GM19468 (cell line): ENCODE results near the gene HERC2.

Source experiments
- ATAC-seq: cut with Tn5 transposase; IDR thresholded peaks from one replicate; pipeline ENCODE4 v1.9.1; 2021; ENCODE audit warnings: mild to moderate bottlenecking, moderate library complexity, moderate number of reproducible peaks; ENCODE audit not compliant: unreplicated experiment; ENCODE audit errors: extremely low read depth

HERC2 gene

DNA sequence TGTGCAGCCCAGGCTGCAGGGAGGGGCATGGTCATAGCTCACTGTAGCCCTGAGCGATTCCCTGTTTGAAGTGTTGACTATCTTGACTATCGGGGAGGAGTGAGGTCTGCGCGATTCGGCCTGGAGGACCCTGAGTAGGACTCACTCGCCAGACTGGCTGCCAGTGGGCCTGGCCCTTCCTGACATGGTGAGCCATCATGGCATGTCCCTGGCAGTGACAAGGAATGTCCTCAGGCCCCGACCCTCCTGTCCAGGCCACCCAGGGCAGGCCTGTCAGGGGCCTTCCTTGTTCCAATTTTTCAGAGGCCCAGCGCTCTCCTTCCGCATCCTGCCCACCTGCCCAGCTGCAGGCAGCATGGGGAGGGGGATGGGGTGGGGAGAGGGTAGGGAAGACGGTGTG lies 217.7 kb downstream of the HERC2 start:
- no peak for ATAC-seq

DNA sequence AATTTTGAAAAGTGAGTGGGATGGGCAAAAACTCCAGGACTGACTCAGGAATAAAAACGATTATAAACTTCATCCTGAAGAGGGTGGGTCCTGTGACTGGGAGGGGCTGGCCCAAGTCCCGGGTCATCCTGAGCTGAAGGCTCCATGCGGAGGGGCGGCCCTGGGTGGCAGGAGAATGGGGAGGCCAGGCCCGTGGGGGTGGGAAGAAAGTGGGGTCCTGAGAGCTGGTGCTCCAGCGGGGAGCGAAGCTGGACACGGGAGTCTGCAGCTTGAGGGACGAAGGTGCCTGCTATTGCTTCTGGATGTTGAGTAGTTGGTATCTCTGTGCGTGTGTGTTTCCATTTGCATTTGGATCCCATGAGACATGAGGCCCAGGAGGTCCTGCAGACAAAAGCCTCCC lies 218.1 kb downstream of the HERC2 start:
- ATAC-seq = no peak

DNA sequence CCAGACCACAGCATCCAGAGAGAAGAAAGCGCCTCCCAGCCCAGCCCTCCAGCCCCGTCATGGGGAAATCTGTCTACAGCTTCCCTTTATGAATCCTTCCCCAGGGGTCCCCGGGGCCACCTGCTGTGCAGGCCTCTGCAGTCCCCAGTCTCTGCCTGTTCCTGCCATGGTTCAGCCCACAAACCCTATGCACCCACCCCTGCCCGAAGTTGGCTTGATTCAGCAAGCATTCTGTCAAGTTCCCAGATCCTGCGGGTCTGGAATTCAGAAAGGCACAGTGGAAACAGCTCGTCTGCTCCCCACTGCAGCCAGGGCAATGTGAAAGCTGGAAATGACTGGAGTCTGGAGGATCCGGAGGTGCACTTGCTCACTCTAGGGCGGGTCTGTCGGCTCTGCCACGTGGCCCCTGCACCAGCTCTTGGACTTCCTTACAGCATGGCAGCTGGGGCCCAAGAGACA lies 220.0 kb downstream of the HERC2 start:
- ATAC-seq = no peak

DNA sequence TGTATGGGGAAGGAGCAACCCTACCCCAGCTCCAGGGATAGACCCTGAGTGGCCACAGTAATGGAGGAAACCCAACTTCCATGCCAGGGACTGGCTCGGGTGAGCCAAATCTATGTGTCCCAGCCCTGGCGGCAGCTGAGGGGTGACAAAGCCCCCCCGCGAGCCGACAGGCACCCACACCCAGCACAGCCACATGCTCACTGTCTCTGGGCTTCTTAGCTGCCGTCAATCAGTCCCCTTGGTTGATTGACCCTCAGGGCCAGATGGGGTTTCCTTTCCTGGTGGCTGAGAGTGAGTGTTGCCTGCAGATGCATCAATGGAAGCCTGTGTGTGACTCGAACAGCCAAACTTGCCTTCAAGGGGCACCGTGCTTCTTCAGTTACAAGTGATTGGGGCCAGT lies 220.8 kb downstream of the HERC2 start:
- ATAC-seq = no peak

DNA sequence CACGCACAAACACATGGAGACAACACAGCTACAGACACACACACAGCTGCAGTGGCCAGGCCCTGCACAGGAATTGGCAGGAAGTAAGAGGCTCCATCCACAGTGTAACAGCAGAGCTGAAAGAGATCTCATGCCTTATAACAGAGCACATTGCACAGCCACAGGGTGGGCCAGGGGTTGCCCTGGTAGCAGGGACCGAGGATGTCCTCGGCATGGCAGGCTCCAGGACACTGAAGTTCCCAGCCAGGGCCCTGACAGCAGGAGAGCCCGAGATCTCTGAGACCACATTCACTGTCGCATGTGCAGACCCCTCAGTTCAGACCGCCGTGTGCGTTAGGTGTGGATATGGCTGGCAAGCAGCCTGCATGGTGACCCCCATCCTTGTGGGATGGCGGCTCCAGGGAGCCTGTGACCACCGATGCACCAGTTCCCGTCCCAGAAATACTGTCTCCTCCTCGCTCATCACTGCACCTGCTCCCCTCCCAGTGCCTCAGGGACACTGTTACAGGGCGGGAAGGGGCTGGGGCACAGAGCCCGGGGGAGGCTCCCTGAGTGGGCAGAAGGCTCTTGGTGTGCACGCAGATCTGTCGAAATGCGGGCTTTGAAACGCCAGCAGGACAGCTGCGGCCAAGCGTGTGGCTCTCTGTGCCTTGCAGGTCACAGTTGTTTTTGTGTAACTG lies 221.3 kb downstream of the HERC2 start:
- ATAC-seq = no peak

DNA sequence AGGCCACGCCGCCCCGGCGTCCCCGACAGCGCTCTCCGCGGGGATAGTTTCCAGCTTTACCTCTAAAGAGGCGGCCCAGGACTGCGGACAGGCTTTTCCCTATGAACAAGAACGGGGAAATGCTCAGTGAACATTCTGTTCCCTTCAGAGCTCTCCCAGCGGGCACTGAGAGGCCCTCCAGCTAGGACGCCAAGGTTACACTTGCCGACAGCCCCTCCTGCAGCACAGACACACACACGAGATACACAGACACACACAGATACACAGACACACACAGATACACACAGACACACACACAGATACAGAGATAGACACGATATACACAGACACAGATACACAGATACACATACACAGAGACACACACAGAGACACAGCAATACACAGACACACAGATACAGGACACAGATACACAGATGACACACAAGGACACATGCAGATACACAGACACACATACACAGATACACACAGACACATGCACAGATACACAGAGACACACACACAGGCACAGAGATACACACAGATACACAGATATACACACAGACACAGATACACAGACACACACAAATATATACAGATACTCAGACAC lies 222.3 kb downstream of the HERC2 start:
- ATAC-seq = no peak

DNA sequence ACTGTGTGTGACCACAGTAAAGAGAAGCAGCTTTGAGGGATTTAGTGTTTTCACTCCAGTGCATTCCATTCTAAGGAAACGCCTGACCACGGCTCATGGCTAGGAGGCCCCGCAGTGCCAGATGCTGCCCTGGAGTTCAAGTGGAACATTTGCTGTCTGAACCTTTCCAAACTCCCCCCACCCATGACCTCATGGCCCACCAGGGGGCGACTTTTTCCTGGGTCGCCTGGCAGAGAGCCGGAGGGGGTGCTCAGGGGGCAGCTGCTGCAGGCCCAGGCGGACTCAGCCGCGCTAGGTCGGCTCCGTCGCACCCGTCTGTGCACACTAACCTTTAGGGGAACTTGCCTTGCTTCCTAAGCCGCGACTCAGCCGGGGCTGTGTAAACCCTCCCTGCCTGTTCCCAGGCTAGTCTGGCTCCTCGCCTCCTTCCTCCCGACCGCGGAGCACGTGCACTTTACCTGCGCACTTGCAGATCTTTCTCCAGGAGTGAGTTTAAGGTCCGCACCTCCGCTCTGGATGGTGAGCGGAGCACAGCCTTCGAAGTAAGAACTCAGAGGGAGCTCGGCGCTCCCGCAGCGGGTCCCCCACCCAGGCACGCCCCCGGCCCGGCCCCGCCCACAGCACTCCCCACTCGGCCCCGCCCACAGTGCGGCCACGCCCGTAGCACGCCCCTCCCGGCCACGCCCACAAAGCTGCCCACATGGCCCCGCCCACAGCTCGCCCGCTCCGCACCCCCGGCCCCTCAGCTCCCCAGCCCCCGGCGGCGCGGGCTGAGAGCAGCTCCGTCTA lies 223.0 kb downstream of the HERC2 start, which contains the start of gene OCA2:
TSS of gene OCA2 (minus strand) at position 550 of the 789 bp plus-strand sequence. CDS start 17,441 bp downstream, outside the sequence.
- no peak for ATAC-seq

DNA sequence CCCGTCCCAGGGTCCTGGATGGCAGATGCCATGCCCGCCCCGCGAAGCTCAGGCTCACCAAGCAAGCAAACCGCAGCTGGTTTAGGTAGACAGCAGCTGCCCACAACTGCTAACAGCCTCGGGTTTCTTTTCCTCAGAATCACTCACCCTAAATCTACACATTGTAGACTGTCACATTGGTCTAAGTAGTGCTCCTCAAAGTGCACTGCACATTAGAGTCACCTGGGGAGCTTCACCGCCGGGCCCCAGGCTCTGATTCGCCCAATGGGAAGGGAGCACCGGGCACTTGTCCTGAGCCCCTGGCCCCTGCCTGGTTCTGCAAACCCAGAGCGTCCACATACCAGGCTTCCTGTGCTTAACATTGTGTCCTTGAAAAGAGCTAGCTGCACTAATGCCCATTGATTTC lies 223.6 kb downstream of the HERC2 start:
- ATAC-seq = no peak

DNA sequence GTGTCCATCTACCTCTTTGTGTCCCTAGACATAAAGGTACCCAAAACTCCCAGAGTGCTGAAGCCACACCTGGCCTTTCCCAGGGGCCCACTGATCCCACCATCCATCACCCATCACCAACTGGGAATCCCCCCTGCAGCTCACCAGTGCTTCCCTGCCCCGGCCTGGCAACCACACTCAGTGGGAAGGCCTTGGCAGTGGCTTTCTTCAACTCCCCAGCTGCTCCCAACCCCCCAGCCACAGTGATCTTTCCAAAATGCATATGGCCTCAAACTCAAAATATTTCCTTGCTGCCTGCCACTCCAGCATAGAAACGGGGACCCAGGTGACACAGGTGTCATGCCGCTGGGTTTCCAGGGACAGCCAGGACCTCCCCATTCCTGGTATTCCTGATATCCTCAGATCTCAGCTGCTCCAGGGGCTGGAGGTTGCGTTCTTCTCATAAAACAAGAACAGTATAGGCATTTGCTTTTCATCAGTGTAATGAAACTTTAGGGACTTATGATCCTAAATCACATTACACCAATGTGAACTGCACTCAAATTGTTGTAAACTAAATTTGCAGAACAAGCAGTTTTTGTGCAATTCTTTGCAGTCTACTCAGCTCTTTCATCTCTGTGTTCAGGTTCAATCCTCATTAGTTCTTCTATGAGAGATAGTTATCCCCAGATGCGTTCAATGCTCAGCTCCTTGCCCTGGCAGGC lies 224.2 kb downstream of the HERC2 start:
- ATAC-seq = no peak

DNA sequence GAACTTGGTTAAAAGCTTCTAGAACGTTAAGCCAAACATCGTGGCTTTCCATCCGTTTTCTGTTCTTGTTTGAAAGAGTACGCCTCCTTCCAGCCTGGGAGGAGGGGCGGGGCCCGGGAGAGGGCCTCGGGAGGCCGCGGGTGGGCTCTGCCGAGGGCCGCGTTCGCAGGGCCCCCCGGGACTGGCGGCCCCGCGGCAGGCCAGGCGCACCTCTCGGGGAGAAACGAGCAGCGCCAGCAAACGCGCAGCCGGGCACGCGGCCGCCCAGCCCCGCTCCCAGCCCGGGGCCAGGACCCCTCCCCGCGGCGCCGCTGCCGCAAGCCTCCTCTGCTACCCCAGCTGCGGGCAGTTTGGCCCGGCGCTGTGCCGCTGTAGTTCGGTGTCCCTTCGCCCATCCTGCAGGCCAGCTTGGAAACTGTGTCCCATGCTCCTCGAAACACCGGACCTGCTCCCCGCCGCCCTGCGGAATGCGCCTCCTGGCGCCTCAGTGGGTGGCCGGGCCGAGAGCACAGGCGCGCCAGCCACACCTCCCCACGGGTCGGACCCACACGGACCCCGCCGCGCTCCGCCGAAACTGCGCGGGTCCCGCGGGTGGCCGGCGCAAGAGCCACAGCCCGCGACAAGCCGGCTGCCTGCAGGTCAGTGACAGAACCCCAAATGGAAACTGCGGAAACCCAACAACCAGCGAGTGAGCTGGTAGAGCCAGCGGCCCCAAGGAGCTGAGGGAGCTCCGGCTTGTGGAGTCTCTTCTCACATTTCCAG lies 225.1 kb downstream of the HERC2 start:
- ATAC-seq = no peak

DNA sequence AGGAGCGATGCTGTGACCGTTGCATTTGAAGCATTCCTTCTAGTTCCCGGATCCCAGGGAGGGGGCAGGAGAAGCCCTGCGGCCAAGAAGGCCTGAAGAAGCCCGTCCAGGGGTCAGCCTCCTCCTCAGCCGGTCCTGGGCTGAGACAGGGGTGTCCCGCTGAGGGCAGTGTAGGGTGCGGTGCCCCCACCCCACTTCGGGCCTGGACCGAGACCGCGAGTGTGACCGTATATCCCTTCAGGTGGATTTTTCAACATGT lies 225.6 kb downstream of the HERC2 start:
- ATAC-seq = no peak

DNA sequence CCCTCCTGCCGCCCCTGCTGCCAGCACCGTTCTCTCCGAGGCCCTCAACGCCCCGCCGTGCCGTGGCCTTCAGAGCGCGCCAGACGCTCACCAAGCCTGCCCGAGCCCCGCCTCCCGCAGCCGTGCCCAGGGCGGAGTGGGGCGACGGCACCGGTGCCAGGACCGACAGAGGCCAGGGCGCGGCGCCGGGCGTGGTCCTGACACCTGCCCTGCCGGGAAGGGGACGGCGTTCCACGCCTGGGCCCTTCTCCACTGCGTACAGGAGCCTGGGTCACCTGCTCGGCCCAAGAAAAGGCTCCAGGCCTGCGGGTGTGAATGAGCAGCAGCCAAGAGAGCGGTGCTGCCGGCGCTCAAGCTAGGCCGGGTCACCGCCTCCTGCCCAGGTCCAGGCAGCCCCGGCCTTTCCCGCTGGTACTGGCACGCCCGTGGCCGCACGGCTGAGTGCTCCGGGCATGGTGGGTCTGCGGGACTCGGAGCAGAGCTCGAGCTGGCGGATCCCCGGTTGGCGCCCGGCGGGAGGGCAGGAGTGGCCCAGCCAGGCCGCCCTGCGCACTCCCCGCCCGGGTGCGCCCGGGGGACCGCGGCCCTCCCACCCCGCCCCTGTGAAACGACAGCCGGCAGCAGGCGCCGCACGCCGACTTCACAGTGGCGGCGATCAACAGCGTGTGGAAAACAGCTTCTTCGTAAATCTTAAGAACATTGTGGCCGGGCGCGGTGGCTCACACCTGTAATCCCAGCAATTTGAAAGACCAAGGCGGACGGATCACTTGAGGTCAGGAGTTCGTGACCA lies 227.1 kb downstream of the HERC2 start:
- no peak for ATAC-seq

DNA sequence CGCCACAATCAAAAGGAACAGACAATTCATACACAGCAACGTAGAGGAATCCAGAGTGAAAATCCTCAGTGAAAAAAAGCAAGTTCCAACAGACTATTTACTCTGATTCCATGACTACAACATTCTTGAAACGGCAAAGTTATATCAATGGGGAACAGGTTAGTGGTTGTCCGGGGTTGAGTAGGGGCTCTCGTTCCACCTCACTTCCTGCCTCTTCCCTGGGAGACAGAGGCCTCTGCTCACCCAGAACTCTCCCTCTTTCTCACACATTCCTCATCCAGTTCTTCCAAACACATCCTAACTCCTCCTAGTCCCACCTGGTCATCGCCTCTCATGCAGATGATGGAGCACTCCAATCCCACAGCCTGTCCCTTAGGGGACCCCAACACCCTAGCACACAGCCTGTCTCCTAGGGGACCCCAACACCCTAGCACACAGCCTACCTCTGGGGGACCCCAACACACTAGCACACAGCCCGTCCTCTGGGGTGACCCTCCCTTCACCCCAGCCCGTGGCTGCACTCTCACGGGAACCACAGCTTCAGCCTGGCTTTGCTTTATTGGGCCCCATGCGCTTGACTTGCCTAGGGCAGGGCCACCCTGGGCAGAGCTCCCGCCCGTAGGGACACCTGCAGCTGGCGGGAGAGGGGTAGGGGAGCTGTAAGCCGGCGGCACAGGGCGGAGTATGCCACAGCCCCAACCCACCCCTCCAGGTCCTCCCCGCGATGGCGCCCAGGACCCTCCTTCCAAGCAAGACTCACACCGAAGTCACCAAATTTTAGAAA lies 228.0 kb downstream of the HERC2 start:
- no peak for ATAC-seq

DNA sequence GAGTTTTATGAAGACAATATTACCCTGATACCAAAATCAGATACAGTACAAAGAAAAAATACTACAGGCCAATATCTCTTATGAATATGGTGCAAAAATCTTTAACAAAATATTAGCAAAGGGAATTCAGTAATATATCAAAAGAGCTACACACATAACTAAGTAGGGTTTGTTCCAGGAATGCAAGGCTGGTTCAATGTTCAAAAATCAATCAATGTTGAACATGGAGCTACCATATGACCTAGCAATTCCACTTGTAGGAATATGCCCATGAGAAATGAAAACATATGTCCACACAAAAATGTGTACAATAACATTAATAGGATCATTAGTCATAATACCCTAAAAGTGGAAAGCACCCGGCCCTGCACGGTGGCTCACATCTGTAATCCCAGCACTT lies 230.7 kb downstream of the HERC2 start:
- no peak for ATAC-seq

DNA sequence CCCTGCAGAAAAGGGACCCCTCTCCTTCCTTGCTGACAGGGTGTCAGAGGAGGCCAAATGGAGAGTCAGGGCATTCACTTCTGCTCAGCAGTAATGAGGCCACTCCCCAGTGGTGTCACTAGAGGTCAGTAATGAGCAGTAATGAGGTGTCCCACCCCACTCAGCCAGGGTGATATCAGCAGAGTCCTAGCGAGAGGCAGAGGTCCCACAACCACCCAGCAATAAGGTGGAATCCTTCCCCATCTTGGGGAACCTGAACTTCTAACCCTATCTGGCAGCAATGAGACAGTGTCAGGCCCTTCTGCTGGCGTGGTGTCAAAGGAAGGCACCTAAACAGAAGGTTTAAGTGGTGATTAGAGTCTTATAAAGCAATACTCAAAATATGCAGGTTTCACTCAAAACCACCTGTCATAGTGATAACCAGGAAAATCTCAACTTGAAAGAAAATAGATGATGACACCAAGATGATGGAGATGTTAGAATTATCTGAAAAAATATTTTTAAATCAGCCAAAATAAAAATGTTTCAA lies 235.7 kb downstream of the HERC2 start:
- peak; percentile 84 for ATAC-seq

DNA sequence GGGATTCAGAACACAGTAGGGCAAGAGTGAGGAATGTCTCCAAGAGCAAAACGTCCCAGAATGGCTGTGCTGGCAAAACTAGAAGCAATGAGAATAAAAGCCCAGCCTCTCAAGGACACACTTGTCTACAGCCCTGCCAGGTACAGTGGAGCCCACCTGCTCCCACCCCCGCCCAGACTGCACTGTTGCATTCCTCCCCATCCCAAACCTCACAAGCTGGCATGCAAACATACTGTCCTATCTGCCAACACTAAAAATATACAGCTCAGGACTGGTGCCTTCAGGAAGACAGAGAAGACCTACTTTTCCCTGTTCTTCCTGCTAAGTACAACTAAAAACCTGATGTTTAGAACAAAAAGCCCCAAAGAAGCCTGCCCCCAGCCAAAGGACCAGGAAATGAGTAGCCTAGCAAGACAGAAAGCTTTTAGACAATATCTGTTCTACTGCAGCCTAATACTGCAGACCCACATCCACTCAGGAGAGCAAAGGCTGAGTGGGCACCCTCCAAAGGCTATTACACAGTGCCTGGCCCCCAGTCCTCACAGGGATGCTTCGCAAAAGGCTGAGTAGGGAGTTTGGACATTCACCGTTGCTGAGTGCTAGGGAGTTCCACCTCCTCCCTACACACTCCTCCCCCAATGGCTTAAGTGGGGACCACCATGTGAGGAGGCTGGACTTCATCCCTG lies 236.3 kb downstream of the HERC2 start:
- ATAC-seq = no peak

DNA sequence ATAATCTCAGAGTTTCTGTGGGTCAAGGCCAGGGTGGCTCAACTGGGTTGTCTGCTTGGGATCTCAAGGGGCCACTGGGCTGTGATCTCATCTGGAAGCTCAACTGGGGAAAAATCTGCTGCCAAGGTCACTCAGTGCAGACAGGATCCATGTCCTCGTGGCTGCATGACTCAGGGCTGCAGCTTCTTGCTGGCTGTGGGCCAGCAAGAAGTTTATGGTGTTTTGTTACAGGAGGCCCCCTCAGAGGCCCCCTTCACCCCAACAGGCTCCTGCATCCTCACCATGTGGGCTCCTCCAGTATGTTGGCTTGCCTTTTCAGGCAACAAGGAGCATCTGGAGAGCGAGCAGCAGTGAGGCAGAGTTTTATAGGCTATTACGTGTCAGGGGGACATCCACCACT lies 237.4 kb downstream of the HERC2 start:
- ATAC-seq = no peak
